NCI-H2081 treated with DMSO at 0.1 percent for 48 hours (cell line): ENCODE data around the gene CD164L2.

Experiments
- DNase-seq: peaks from one replicate; lab custom pipeline; 2025; lab: John Stamatoyannopoulos, UW

CD164L2 gene

GRCh38 chr1:27346991-27347624 lies 36.0 kb downstream of the CD164L2 start:
- DNase-seq: no peak

DNA sequence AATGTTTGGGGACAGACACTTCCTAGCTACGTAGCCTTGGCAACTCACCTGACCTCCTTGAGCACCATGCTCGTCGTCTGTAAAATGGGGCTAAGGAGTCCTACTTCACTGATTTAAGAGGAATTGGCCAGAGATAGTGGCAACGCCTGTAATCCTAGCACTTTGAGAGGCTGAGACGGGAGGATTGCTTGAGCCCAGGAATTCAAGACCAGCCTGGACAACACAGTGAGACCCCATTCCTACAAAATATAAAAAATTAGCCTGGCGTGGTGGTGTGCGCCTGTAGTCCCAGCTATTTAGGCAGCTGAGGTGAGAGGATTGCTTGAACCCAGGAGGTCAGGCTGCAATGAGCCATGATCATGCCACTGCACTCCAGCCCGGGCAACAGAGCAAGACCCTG lies 36.8 kb downstream of the CD164L2 start:
- DNase-seq: no peak

DNA sequence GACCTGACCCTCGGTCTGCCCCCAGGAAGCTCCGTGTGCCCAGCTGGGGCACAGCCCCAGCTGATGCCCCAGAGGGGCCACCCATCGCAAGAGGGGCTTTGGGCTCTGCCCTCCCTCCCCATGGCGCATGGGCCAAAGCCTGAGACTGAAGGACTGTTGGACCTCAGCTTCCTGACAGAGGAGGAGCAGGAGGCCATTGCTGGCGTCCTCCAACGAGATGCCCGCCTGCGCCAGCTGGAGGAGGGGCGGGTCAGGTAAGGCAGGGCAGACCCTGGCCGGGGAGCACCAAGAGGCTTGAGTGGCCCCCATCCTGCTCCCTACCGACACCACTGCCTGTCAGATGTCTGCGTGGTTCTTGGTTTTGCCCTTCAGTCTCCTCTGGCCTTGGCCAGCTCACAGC lies 37.9 kb downstream of the CD164L2 start:
- no peak for DNase-seq

DNA sequence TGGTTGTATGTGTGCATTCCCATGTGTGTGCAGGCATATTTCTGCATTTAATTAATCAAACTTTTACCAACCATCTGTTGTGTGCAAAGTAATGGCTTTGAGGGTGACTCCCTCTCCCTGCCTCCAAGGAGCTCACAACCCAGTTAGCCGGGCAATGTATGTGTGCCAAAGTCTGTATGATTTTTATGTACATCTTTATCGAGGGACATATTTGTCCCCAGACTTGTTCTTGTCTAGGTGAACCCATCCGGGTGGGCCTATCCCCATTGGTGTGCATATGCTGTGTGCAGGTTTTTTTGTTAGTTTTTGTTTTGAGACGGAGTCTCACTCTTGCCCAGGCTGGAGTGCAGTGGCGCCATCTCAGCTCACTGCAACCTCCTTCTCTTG lies 39.5 kb downstream of the CD164L2 start:
- DNase-seq: no peak

- no peak for DNase-seq
Measured at GRCh38 chr1:27342778-27343638, 40.1 kb downstream of the CD164L2 start.

DNA sequence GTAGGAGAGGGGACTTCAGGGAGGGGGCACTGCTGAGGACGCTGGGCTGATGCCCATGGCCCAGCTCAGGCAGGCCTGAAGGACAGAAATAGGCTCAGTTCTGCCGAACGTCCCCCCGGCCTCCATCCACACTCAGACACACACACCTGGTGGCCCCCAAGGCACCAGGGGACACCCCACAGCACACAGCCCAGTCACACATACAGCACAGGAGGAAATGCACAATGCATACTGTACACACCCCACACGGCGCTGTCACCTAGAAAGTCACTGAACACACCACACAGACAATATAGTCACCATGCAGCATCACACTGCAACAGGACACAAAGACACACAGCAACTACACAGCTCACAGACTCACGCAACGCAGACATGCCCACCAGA lies 40.7 kb downstream of the CD164L2 start:
- DNase-seq: no peak

DNA sequence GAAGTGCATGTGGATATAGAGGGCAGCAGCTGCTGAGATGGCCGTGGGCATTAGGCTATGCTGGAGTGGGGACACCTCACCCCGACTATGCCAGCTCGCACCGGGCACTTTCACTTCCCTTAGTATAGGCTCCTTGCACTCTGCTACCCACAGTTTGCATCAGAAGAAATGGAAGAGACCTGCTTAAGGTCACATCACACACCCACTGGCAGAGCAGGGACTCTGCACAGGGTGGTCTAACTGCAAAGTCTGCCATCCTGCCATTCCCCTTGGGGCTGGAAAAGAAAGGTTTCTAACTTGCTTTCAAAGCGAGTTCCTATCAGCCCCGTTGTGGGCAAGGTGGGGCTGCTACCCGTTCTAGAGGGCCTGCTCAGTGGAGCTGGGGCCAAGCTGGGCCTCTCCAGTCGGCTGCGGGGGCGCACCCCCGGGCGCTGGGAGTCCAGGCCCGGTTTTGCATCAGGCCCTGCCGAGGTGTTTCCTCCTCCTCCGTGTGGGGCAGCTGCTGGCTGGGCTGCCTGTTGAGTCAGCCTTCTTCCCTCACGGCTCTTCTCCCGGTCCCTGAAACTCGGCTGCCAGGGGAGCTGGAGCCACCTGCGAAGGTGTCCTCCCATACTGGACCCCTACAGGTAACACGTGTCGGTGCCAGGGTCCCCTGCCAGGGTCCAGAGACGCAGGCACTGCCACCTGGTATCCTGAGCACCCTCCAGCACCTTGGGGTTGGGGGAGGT lies 41.4 kb downstream of the CD164L2 start, which contains the start of gene SYTL1:
TSS of gene SYTL1 (plus strand) at position 498 of the 728 bp plus-strand sequence. CDS start 3,313 bp downstream, outside the sequence.
- DNase-seq: no peak

DNA sequence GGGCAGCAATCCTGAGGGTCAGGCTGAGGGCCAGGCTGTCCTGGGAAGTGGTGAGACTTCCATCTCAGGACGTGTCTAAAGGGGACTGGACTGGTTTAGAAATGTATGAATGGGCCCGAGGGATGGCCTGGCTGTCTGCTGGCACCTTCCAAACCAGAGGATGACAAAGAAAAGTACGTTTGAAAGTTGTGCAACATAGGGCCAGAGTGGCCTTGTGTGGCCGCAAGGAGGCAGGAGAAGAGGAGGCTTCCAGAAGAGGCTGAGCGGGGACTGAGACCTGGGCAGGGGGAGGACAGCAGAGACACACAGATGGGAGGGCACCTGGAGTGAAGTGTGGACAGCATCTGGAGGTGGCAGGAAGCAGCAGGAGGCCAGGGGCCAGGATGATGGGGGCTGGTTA lies 43.9 kb downstream of the CD164L2 start:
- DNase-seq: no peak

GRCh38 chr1:27338751-27339150 lies 44.4 kb downstream of the CD164L2 start:
- no peak for DNase-seq

DNA sequence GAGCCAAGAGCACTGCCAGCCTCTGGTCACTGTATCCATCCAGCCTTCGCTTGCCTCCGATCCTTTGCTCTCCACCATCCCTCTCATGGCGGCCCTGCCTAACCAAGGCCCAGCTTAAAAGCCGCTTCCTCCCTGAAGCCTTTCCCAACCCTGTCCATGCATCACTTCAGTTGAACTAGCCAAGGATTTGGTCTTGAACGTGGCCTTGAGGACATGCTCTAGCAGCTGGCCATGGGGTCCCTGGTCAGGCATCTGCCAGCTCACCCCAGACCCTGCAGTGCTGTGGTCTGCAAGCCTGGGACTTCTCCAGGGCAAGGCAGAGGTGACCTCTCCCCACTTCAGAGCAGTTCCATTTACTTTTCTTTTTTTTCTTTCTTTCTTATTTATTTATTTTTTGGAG lies 46.4 kb downstream of the CD164L2 start:
- no peak for DNase-seq

GRCh38 chr1:27335506-27336422 lies 47.4 kb downstream of the CD164L2 start:
- no peak for DNase-seq

DNA sequence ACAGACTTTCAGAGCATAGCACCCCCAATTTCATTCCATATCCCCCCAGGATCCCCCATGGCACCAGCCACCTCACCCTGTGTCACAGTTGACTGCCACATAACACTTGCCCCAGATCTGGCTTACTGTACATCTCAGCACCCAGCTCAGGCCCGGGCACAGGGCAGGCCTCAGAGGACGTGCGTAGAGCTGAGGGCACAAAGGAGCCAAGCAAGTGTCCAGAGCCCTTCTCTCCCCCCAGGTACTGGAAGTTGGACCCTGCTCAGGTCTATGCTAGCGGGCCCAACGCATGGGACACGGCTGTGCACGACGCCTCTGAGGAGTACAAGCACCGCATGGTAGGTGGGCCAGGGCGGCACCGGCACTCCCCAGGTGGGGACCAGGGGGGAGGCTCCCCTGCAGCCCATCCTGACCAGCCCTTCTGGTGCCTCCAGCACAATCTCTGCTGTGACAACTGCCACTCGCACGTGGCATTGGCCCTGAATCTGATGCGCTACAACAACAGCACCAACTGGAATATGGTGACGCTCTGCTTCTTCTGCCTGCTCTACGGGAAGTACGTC lies 49.3 kb downstream of the CD164L2 start:
- no peak for DNase-seq

DNA sequence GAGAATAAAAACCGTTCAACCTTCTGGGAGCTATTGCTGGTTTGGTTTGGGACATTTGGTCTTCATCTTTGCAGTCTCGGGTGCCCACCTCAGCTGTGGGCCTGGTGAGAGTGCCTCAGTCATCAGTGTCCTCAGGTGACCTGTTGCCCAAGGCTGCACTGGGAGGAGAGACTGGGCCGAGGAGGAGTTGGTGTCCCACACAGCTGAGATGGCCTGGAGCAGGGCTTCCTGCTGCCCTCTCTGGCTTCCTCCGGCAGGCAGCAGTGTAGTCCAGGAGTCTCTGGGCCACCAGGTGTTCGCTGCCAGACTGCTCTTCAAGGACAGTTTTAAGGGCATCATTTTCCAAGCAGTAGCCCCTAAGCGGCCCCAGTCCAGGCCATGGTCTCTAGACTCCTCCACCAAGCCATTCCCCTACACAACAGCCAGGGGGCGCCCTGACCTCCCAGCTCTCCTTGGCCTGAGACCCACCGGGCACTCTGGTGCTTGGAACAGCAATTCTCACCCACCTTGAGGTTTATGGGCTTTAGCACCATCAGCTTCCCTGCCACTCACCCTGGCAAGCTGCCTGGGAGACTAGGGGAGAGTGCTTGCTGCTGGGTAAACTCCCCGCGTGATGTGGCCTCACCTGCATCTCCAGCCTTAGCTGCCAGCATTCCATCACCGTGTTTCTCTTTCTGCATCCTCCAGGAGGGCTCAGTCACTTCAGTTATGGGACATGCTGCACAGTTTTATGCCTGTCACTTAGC lies 50.4 kb downstream of the CD164L2 start:
- no peak for DNase-seq

DNA sequence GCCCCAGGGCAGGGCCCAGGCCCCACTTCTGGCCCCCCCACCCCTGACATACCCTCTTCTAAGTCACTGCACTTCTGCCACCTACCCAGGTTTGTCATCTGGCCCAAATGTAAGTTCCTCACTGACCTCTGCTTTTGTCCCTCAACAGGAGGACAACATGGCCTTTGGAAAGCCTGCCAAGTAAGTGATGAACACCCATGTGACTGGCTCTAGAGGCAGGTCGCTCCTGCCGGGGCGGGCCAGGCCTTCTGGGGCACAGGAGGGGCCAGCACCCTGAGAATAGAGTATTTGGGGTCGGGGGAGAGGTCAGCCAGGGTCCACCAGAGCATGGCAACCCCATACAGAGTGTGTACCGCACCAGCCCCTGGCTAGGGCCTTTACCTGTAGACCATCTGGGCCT lies 51.2 kb downstream of the CD164L2 start:
- DNase-seq: no peak

DNA sequence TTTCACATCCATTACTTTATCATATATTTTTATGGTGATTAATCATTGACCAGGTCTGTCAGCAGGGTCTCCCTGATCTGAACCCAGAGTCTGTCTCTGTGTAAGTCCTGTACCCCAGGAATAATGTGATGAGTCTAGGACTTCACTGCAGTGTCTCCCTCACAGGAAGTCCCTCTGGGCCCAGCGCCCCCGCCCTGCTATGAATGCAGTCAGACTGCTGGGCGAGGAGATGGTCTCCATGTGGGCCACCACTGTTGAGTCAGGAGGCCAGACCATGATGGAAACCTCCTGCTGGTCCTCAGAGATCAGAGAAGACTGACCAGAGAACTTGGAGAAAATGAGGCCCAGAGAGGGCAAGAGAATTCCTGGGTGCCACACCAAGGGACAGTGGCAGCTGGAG lies 51.7 kb downstream of the CD164L2 start:
- no peak for DNase-seq

GRCh38 chr1:27330786-27331185 lies 52.3 kb downstream of the CD164L2 start:
- no peak for DNase-seq
